Renal pelvis (tissue), 4 donors: ENCODE measurements around the gene BUD31. TPM values are rescaled to one million over a fixed set of nuclear protein-coding genes. Genes with fewer than 3 reads are reported as not detected.
"Not testable (repeated sequence)": the region's sequence is repeated elsewhere in the genome, so short reads cannot be mapped to it uniquely, and the experiment has no call there.

Experiments
- DNase-seq: peaks from one replicate; pipeline ENCODE4 v3.0.0-alpha.2; 2013
- polyA plus RNA-seq, 3 donors: library from polyadenylated mRNA; unstranded; fragments of 120-200 nt; gene quantifications; one replicate each; pipeline ENCODE4 v1.2.1, GENCODE V29; 2013; ENCODE audit not compliant: insufficient read length in 3 of 3

The BUD31 gene
- polyA plus RNA-seq, 3 donors = 105 to 108 (median 108) TPM

DNA sequence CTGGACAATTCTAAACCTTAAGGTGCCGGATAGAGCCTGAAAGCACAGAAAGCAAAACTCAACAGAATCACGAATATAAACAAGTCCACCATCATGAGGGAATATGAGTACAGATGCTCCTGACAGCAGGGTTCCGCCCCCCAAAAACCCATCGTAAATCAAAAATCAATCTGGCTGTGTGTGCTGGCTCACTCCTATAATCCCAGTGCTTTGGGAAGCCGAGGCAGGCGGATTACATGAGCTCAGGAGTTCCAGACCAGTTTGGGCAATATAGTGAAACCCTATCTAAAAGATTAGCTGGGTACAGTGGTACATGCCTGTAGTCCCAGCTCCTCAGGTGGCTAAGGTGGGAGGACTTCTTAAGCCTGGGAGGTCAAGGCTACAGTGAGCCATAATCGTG, 12.2 kb downstream of the BUD31 start:
- no peak for DNase-seq

- DNase-seq = no peak
Measured at GRCh38 chr7:99422186-99422585, 13.4 kb downstream of the BUD31 start.

DNA sequence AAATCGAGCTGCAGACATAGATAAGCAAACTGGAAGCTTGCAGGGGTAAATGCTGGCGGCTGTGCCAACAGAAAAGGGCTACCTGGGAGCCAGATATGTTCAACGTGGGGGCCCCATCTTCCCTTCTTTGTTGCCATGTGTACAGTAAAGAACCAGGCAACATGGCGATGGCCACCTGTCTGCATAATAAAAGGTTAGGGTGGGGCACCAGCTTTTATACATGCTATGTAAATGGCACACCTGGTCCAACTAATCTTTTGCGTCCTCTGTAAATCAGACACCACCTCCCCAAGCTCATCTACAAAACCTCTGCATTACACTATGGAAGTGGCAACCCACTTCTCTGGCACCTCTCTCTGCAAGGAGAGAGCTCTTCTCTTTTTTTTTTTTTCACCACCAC, 13.9 kb downstream of the BUD31 start:
- no peak for DNase-seq

DNA sequence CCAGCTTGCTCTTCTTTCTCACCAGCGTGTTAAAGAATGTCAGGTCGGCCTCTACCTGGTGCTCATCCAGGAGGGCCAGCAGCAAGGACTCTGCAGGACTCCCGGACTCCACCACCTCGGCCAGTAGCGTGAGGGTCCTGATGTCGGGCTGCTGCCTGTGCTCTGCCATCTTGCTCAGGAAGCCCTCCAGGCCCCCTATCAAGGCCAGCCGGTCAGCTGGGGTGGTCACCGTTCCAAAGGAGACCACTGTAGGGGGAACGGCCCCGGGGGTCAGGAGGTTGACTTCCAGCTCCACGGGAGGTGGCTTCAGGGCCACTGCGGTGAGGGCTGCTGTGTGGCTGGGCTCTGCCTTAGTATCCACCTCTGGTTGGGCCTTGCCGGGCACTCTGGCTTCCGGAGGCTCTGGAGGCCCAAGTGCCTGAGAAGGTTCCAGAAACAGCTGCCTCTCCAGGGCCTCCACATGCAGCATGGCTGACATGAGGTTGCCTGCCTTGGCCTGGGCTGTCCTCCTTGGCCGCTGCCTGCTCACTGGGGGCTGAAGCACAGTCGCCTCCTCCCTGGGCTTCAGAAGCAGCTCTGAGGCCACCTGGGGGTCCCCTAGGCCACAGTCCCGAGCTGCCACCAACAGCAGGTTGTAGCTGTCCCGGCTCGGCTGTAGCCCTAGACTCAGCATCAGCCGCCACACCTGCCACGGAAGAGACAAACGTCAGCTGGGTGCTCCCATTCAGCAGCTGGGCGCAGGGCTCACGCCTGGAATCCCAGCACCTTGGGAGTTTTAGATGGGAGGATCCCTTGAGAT, 16.4 kb downstream of the BUD31 start:
- no peak for DNase-seq

DNA sequence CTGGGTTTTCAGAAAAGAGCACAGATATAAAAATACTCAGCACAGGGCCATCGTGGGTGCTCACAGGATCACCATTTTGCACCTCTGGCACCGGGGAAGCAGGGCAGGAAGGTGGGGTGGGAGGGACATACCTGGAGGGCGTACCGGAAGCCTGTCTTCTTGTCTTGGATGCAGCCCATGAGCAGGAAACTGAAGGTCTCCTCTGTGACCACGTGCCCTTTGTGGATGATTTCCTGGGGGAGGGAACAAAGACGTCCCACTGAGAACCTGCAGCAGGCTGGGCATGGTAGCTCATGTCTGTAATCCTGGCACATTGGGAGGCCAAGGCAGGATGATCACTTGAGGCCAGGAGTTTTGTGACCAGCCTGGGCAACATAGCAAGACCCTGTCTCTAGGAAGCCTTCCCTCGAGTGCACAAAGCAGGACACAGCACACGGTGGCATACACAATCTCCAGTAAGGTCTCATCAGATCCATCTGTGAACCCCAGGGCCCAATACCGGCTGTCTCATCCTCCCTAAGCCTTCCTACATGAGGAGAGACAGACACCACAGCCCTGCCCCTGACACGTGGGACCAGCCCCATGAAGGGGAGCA, 20.3 kb downstream of the BUD31 start:
- no peak for DNase-seq

DNA sequence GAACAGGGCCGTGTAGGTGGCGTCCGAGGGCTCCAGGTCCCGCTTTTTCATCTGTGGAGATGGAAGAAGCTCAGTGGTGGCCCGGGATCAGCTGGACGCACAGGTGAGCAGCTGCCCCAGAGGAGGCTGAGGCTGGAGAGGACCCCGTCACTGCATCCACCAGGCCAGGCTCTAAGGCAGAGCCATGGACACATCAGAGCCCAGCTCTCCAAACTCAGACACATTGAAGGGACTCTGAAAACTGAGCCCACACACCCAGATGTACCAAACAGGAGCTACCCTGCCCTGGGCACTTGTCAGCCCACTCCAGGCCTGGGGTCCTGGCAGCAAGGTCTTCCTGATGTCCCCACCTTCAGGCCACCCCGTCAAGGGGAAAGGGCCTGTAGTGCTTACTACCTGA, 21.0 kb downstream of the BUD31 start:
- no peak for DNase-seq

- DNase-seq = not testable (repeated sequence)
Measured at GRCh38 chr7:99431756-99432540, 23.2 kb downstream of the BUD31 start.

DNA sequence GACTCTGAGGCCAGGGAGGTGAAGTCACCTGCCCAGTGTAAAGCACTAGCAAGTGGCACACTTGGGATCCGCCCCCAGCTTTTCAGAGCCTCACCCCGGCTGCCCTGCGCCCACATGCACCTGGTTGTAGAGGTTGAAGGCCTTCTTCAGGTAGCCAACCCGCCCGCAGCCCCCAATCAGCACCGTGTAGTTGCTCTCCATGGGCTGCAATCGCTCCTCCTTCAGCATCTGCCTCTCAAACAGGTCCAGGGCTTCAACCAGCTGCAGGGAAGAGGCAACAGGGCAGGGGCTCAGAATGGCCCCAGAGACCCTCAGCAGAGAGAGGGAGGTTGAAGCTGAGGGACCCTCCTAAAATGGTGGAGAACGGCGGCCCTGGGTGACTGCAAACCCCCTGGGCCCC, 24.4 kb downstream of the BUD31 start:
- DNase-seq = no peak

- no peak for DNase-seq
Measured at GRCh38 chr7:99437946-99438572, 29.3 kb downstream of the BUD31 start.

GRCh38 chr7:99438573-99439480, 30.1 kb downstream of the BUD31 start, which contains the start of the genes CPSF4 and PTCD1:
TSS of gene CPSF4 (plus strand) at chr7:99438943. CDS start at chr7:99439083, 140 bp downstream.
TSS of gene PTCD1 (minus strand) at chr7:99438798. CDS start at chr7:99435242, 3,556 bp downstream.
- DNase-seq = peak; percentile 95

DNA sequence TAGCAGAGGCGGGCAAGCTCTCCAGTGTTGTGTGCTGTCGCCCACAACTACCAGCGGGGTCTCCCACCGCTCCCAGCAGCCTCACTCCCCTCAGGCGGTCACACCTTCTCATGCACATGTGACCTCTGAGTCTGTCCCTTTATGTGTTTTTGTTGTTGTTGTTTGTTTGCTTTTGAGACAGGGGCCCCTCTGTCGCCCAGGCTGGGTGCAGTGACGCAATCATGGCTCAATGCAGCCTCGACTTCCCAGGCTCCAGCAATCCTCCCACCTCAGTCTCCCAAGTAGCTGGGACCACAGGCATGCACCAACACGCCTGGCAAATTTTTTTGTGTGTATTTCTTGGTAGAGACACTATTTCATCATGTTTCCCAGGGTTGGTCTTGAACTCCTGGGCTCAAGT, 31.4 kb downstream of the BUD31 start:
- DNase-seq = no peak

- DNase-seq = no peak
Measured at GRCh38 chr7:99446096-99446495, 37.3 kb downstream of the BUD31 start.

DNA sequence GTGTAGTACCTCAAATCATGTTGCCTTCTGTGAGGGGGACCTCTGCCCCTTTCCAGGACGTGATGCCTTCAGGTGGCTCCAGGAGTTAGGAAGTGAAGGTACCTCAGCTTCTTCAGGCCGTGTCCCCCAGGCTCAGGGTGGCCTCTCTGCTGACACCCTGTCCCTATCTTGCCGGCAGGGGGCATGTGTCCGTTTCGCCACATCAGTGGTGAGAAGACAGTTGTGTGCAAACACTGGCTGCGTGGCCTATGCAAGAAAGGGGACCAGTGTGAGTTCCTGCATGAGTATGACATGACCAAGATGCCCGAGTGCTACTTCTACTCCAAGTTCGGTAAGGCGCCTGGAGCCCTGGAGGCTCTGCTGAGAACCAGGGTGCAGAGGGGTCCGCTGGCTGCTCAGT, 39.2 kb downstream of the BUD31 start:
- DNase-seq = no peak

DNA sequence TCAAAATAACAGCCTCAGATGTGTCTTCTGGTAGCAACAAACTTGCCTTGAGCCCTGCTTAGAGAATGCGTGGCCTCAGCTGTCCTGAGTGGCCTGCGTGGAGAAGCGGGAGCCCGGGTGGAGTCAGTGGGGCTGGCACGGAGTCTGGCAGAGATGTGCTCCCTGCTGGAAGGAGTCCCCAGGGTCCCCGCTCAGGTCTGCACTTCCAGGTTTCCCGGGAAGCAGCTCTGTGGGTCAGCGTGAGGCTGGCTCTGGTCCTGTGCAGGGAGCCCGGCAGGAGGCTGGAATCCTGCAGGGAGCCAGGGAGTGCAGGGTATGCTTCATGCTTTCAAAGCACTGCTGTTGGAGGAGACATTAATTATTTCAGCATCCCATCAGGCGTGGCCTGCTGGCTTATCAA, 40.1 kb downstream of the BUD31 start:
- no peak for DNase-seq

- DNase-seq = no peak
Measured at GRCh38 chr7:99449326-99449725, 40.6 kb downstream of the BUD31 start.

DNA sequence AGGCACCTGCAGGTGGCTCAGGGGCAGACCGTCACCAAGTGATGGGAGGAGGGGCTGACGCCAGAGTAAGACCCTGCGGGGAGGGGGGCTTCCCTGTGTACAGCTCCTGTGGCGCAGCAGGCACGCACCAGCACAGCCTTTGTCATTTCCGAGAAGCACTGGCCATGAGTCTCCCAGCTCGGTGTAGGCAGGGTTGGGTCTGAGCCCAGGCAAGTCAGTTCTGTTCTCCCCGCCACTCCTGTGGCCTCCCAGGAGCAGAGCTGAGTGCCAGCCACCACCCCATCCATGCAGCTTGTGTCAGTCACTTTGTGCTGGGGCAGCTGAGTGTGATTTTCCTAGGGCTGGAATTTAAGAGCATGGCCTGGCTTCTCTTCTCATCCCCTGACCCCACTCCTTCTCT, 43.2 kb downstream of the BUD31 start:
- no peak for DNase-seq

DNA sequence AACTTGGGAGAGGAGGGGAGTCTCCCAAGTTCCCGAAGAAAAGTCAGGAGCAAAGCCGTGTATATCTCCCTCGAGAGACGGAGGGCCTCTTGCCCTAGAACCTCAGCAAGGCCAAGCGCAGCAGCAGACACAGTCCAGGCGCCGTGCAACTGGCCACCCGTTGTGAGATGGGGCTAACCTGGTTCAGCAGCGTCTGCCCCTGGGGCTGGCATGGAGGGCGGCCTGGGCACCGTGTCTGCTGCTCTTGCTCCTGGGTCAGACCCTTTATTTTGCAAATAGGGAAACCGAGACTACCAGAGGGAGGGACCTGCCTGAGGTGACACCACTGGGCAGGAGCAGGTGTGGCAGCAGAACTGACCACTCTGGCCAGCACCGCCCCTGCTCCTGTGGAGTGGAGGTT, 43.8 kb downstream of the BUD31 start:
- DNase-seq = no peak

DNA sequence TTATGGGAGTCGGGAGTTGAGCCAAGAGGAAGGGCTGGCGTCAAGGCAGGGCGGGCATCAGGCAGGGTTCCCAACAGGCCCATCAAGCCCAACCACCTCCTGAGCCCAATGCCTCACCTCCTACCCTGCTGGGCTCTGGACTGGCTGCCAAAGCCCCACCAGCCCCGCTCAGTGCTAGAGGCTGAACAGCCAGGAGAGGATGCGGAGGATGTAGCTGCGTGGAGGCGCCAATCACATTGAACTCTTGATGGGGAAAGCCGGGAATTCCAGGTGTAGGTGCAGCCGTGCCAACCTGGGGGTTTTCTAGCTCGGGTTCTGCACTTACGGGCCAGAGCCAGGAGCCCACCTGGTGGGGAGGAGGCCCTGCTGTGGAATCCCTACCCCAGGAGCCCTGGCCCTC, 44.3 kb downstream of the BUD31 start:
- no peak for DNase-seq

GRCh38 chr7:99455874-99456273, 47.1 kb downstream of the BUD31 start:
- DNase-seq = no peak

DNA sequence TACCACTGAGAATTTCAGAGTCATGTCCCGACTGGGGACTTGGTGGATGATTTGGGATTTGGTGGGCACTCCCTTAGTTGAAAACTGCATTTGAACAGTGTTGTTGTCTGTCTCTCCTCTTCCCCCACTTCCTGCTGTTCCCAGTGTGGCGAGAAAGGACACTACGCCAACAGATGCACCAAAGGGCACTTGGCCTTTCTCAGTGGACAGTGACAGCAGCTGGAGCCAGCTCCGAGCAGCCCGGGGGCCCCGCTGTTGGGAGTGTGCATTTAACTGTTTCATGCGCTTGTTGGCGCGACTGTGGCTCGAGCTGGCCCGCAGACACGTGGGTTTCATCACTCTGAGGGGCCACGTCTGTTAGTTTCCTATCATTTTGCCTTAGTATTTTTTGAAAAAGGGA, 47.5 kb downstream of the BUD31 start:
- no peak for DNase-seq

GRCh38 chr7:99457050-99457649, 48.4 kb downstream of the BUD31 start:
- DNase-seq = no peak
